Measurements from ENCODE around the gene NXN.

DNA sequence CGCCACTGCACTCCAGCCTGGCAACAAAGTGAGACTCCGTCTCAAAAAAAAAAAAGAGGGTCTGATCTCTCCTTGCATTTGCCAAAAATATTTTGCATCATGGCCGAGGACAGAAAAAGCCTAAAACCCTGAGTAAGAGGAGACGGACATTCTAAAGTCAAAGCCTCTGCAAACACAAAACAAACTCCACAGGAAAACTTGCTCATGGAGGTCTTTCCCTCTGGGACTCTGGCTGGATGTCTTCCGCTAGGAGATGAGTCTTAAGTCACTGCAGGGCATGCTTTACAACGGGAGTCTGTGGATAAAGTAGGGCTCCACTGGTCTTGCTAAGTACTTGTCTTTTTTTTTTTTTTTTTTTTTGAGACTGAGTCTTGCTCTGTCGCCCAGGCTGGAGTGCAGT is 123.4 kb downstream of the NXN start:
- TF ChIP-seq, protein P1, sequence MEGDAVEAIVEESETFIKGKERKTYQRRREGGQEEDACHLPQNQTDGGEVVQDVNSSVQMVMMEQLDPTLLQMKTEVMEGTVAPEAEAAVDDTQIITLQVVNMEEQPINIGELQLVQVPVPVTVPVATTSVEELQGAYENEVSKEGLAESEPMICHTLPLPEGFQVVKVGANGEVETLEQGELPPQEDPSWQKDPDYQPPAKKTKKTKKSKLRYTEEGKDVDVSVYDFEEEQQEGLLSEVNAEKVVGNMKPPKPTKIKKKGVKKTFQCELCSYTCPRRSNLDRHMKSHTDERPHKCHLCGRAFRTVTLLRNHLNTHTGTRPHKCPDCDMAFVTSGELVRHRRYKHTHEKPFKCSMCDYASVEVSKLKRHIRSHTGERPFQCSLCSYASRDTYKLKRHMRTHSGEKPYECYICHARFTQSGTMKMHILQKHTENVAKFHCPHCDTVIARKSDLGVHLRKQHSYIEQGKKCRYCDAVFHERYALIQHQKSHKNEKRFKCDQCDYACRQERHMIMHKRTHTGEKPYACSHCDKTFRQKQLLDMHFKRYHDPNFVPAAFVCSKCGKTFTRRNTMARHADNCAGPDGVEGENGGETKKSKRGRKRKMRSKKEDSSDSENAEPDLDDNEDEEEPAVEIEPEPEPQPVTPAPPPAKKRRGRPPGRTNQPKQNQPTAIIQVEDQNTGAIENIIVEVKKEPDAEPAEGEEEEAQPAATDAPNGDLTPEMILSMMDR (IDR thresholded peaks at IDR 0.05) = no peak
- TF ChIP-seq POLR2AphosphoS5 (IDR thresholded peaks at IDR 0.05; ENCODE audit: insufficient read depth in 1 of 2, low read depth in 1 of 2) = no peak
